Lower lobe of right lung (tissue), 2 donors: ENCODE measurements around the gene RNF212. TPM values are rescaled to one million over a fixed set of nuclear protein-coding genes. Genes with fewer than 3 reads are reported as not detected.

ENCODE experiments used
- ATAC-seq, 2 donors: fragments of 200-7000 bp; cut with Tn5 transposase; one replicate each; pipeline ENCODE4 v1.9.1; 2020 to 2022; ENCODE audit warnings: mild to moderate bottlenecking in 2 of 2, moderate library complexity in 2 of 2
- DNase-seq: peaks from one replicate; pipeline ENCODE4 v3.0.0-alpha.2; 2020
- H3K27ac ChIP-seq: fragments of 200-600 bp; one replicate; pipeline ENCODE4 v1.8.0; 2022
- H3K27me3 ChIP-seq: fragments of 200-600 bp; one replicate; pipeline ENCODE4 v1.8.0; 2022; ENCODE audit warnings: low read depth
- H3K36me3 ChIP-seq: fragments of 200-600 bp; one replicate; pipeline ENCODE4 v1.8.0; 2022; ENCODE audit warnings: mild to moderate bottlenecking
- H3K4me1 ChIP-seq: fragments of 200-600 bp; one replicate; pipeline ENCODE4 v1.8.0; 2022
- H3K4me3 ChIP-seq: fragments of 200-600 bp; one replicate; pipeline ENCODE4 v1.8.0; 2022; ENCODE audit warnings: mild to moderate bottlenecking
- H3K9me3 ChIP-seq: fragments of 200-600 bp; one replicate; pipeline ENCODE4 v1.8.0; 2022
- CTCF ChIP-seq: fragments of 200-600 bp; IDR thresholded peaks from one replicate; pipeline ENCODE4 v1.8.0; 2022; ENCODE audit warnings: antibody characterized with exemption, mild to moderate bottlenecking
- intact Hi-C: fragments of 100-400 bp; cut with DNase I; formaldehyde crosslinking; loops from one replicate; pipeline ENCODE4 v1.11.0; 2022
- total RNA-seq: library from RNA; stranded (reverse); fragmentation: NEBNext Ultra II Directional; extraction: Animal tissue kit (Norgen Biotek cat#: 25700); gene quantifications from one replicate; pipeline ENCODE4 v1.2.1, GENCODE V29; 2021
- donor health status: DM: no; HTN: yes; CAD: no; lungs with severe emphysema.

RNF212 gene
- total RNA-seq, 1 donor from 2014 or later, result 6.8 TPM

- Histone ChIP-seq H3K36me3 (peaks cover 14% of the 10 kb centered on the region), H3K27me3 (no peaks in the 10 kb centered on the region), H3K4me1 (no peaks in the 10 kb centered on the region), H3K4me3 (no peak overlapping the region), H3K9me3 (no peaks in the 10 kb centered on the region), H3K27ac (no peak overlapping the region)
- ATAC-seq, result no peak
- DNase-seq, result no peak
- intact Hi-C loops, result no loop called here
- TF ChIP-seq CTCF, result no peak
Measured at GRCh38 chr4:1022051-1022738, 91.2 kb downstream of the RNF212 start.

Other genes with a start within 250 kb of the RNF212 start
- 130 TPM for gene GAK, start 181.2 kb downstream of the RNF212 start, total RNA-seq
- gene TMEM175, start 181.1 kb downstream of the RNF212 start, total RNA-seq, result 45.3 TPM
- gene DGKQ, start 140.0 kb downstream of the RNF212 start, total RNA-seq, result 18.8 TPM
- 46.0 TPM for gene IDUA, start 126.5 kb downstream of the RNF212 start, total RNA-seq
- gene SLC26A1, start 120.2 kb downstream of the RNF212 start, total RNA-seq, result 1.0 TPM
- 23.4 TPM for gene FGFRL1, start 101.9 kb downstream of the RNF212 start, total RNA-seq
- gene SPON2, start 59.0 kb upstream of the RNF212 start, total RNA-seq, result 32.0 TPM
- 165 TPM for gene CTBP1, start 135.6 kb upstream of the RNF212 start, total RNA-seq
- 65.8 TPM for gene MAEA, start 176.3 kb upstream of the RNF212 start, total RNA-seq
- 27.9 TPM for gene UVSSA, start 233.6 kb upstream of the RNF212 start, total RNA-seq